Islet precursor cell (in vitro differentiated cells): ENCODE data around the gene MSI2.

Experiments used
- DNase-seq: peaks from one replicate; pipeline ENCODE4 v3.0.0-alpha.2; 2018

Gene MSI2

DNA sequence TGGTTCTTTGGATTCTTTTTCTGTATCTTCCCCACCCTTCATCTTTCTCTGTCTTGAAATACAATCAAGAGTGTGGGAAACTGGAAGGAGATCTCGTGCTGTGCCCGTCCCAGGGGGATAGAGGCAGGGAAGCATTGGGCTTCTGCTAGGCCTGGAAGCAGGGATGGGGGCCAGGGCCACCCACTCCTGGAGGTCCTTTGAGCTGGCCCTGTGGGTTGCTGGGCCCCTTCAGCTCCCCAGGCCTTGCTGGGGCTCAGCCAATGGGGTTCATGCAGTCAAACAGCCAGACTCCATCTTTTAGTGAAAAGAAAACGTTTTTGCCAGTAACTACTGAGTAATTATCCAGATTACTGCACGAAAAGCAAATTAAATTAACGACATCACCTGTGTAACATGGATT, 421.0 kb downstream of the MSI2 start:
- DNase-seq: peak; percentile 40

DNA sequence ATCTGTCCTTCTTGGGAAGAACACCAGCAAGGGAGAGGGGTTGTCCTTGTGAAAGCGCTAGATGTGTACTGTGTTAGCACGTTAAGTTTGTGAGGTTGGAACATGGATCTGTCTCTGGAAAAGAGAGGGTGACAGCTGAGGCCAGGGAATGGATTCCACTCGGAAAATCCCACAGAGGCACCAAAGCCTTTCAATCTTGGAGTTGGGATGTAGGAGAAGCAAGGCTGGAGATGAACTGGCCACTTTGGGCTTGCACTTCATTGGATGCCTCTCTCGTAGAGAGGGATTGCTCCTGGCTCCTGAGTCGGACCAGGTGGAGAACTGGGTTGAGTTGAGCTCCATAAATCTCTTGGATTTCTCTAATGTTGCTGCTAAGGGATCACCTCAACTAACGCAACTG, 421.5 kb downstream of the MSI2 start:
- peak; percentile 40 for DNase-seq

DNA sequence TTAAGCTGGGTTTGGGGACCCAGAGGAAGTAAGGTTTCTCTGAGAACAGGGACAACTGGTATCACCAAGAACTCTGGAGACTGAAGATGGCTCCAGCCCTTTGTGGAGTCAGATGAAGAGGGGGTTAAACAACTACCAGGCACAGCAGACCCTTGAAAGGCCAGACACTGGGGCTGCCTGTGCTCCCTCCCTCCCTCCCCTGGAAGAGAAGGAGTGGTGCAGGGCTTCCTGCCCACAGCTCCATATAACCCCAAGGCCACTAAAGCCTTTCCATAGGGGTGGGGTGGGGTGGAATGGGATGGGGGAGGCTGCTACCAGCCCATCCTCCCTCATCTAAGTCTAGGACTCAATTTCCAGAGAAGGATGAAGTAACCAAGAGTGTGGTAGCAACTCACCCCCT, 422.1 kb downstream of the MSI2 start:
- peak; percentile 58 for DNase-seq

DNA sequence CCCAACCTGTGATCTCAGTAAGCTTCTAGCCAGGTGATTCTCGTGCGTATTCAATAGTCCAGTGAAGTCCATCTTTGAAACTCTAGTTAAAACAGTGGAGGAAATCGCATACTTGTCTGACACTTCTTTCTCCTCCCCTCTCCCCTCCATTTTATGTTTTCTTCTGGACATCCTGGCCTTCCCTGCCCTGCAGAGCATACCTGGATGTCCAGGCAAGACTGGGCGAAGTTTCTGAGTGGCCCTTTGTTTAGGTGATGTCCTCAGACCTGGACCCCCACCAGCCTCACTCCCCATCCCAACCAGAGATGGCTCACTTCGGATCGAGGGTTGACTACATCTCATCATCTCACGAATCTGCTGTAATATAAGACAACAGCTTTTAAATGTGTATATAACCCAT, 423.0 kb downstream of the MSI2 start:
- DNase-seq: peak; percentile 45

DNA sequence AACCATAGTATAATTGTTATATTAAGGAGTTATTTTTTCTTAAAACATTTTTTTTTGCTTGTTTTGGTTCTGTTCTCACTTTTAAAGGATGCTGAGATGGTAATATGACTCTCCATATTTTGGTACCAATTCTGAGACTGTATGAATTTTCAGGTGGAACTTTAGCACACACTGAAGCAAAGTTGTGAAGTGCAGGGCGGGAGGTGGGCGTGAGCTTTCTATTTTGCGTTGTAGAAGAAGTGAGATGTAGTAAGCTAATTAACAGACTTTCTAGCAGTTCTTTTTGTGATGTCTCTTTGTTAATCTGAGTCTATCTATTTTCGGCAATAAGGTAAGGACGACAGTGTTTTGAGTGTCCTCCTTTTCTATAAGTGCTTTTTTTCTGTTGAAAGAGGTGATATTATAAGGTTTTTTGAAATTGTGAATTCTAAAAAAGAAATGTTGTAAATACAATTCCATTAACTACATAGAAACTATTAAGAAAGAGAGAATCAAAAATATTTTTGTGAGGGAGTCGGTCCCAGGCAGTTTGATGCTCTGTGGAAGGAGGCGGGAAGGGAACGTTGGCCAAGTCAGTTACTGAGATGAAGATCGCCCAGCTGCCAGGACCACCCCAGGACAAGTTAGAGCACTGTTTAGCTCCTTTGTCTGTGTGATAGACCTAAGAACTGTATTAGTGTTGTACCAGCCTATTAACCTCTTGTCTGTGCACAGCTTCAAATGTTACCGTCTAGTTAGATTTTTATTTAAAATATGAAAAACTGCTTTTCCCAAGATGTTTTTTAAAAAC, 423.8 kb downstream of the MSI2 start:
- peak; percentile 24 for DNase-seq

DNA sequence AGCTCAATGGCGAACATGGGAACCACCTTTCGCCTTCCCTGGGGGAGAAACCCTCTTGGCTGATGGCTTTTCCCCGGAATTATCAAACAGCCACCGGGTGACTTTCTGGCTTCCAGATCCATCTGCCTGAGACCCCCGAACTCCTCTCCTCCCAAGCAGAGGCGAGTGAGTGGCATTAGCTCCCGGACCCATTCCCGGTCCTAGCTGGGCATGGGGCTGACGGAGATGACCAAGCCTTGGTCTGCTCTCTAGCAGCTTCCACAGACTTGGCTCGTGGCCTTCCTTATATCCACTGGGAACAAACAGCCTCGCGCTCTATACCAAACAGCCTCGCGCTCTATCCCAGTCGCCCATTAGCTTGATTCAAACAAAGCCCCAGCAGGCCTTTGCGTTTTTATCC, 426.4 kb downstream of the MSI2 start:
- DNase-seq: peak; percentile 41

DNA sequence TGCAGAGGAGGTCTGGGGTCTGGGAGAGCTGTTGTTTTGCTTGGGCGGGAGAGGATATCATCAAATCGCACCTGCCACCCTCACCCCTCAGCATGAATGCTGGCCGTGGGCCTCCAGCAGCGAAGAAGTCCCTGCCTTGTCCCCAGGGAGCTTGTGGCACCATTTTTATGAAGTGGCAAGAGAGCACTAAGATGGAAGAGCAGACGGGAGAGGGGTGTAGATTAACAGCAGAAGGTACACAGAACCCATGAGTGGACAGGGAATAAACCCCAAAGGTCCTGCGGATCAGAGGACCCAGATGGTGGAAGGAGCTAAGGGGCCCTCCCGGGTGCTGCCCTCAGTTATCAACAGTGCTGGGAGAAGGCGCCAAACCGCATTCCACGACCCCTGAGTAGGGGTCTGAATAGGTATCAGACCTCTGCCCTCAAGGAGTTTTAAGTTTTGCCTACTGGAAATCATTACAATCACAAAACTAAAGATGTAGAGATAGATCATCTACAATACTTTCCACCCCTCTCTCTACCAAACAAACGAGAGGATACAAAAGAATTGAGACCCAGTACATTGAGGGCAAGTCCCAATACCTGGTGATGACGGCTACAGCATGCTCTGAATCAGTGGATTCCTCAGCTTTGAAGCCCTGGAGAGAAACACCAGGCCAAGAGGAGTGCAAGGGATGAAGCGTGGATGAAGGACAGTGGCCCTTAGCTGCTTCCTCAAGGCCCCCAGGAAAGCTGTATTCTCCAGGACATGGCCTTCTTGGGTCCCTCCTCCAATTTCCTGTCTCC, 428.6 kb downstream of the MSI2 start:
- peak; percentile 47 for DNase-seq

DNA sequence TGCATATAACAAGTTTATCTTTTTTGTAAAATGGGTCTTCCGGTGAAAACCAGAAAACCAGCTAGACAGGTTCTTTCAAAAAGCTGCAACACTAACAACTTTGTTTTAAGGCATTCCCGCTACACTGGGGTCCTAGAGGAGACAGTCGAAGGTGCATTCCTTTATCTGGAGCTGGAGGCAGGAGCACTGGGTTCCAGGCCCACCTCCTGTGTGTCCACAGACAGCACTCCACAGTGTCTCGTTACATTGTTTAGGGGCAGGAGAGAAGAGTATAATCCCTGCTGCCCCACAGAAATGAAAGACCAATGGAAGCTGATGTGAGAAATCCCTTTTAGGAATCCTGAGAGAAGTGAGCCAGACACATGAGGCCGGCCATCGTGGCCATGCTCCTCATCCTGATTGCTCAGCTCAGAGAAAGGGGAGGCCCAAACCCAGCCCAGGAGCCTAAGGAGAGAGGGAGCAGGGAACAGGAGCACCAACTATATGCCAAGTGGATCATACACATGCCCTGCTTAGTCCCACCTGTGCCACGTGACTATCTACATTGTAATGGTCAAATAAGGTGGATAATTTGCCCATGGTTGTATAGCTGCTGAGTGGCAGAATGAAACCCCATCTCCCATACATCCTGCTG, 429.3 kb downstream of the MSI2 start:
- DNase-seq: peak; percentile 76

DNA sequence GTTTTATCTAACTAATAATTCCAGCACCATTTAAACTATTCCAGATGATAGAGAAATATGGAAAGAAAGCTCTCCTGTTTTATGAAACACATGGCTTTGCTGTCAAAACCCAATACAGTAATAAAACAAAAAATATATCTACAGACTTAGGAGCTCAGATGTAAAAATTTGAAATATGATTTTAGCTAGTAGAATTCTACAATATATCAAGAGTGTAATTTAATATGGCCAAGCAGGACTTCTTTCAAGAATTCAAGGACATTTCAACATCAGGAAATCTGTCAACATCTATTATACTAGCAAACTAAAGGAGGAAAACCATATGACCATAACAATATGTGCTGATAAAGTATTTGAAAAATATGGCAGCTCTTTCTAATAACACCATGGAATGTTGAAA, 431.3 kb downstream of the MSI2 start:
- no peak for DNase-seq

DNA sequence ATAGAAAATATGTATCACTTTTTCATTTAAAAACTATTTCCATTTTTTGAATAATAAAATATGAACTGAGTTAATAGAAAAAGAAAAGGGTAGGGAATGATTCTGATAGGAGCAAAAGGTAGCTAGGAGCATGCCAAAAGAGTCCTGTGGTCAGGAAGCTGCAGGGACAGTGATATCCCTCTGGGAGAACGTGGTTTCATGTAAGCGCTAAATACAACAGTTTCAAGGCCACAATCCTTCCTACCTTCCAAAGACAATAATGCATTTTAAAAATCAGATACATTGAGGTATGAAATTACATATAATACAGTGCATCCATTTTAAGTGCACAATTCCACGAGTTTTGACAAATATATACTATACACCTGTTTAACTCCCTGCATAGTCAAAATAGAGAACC, 432.9 kb downstream of the MSI2 start:
- DNase-seq: no peak

DNA sequence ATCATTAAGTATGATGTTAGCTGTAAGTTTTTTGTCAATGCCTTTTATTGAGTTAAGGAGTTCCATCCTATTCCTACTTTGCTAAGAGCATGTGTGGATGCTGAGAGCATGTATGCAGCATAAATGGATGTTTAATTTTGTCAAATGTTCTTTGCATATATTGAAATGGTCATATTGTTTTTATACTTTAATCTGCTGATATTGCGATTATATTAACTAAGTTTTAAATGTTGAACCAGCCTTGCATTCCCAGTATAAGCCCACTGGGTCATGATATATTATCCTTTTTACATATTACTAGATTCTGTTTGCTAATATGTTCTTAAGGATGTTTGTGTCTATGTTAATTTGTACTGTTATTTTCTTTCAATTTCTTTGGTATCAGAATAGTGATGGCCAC, 435.6 kb downstream of the MSI2 start:
- no peak for DNase-seq

DNA sequence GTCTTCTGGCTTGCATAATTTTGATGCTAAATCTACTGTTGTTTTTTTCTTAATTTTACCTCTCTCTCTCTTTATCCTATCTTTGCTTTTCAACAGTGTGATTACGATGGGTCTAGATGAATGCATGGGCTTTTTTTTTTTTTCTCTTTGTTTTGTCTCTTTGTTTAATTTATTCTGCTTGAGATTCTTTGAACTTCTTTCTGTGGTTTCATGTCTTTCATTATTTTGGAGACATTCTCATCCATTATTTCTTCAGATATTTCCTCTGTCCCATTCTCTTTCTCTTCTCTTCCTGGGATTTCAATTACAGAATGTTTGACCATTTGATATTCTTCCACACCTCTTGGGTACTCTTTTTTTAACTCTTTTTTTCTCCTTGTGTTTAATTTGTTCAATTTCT, 436.4 kb downstream of the MSI2 start:
- DNase-seq: no peak

DNA sequence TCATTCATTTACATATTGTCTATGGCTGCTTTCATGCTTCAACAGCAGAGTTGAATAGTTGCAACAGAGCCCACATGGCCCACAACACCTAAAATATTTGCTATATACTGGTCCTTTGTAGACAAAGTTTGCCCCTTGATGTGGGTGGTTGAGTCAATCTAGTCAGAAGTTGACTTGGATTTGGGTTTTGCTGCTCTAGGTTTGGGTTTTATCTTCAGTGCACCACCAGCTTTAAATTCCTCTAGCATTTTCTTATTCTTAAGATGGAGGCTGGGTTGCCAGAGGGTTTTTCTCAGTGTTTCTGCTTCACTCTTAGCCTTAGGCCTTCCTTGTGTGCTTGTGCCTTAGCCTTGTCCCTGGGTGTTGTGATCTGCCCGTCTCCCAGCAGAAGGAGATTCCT, 437.7 kb downstream of the MSI2 start:
- DNase-seq: no peak

DNA sequence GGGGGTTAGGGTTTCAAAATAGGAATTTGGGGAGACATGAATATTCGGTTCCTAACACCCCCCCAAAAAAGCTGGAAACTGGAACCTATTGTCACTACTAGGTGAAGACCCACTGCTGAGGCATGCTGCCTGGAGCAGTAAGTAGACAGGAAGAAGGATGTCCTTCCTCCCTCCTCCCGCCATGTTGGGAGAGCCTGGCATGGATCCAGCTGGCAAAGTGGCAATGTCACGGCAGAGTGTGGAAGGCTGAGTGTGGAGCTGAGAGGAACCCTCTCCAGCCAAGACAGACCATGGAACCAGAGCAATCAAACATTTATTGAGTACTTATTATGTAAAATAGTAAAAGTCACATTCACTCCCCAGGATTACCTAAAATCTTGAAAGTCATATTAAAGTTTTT, 439.7 kb downstream of the MSI2 start:
- DNase-seq: no peak

DNA sequence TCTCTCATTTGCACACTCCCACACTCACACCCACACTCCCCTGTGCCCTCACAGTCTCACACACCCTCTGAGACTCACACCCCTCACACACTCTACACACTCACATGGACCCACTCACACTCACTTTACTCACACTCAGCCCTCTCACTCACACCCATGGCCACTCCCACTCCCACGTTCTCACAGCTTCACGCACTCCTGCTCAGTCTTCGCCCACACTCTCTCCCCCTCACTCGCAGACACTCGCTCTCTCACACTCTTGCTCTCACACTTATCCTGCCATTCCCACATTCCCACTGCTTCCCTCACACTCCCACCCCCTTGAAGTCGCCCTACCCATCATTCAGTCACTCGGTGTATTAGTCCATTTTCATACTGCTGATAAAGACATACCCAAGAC, 440.9 kb downstream of the MSI2 start:
- no peak for DNase-seq

DNA sequence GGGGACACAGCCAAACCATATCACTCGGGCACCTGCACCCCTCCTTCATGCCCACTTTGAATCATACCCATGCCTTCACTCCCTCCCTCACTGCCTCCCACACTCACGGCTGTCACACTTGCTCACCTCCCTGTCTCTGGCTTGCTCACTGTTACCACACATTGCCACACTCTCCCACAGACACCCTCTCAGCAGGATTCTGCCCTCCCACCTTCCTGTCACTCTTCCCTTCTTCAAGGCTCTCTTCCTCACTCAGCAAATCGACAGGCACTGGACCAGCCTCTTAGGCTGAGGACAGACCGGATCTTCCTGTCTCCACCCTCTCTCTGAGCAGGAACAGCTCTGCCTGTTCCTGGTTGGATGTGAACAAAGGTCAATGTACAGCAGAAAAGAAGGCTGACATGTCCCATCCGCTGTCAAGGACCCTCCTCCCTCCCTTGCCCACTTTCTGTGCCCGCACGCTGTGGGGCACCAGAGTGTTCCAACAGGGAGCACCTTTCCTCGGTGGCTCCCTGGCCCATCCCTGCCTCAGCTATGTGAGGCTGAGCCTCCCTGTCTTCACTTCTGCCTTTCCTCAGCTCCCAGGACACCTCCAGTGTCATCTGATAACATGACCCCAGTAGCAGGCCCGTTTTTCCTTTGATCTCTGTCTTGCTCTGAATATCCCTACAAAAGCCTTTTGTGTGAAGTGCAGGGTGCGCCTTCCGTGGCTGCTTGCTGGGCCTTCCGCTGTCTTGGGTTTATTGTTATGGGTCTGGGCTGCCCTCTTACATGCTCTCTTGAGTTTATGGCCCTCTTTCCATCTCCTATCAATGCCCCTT, 441.8 kb downstream of the MSI2 start:
- DNase-seq: peak; percentile 87

DNA sequence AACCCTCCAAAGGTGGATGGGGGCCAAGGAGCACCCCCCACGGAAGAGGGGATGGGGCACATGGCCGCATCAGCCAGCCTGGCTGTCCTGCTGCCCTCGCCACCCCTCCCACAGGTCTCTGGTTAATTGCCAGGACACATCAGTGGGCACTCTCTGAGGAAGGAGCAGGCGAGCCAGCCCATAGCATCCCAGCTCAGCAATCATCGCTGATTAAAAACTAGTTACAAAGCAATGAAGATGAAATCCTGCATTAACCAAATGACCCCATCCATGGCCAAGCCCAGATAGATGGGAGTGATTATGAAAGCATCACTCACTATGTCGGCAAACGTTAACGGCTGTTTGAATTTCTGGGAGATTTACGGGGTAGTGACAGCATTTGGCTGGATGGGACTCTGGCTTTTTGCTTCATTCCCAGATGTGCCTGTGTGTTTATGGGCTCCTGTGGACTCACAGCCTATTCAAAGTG, 443.5 kb downstream of the MSI2 start:
- peak; percentile 60 for DNase-seq

DNA sequence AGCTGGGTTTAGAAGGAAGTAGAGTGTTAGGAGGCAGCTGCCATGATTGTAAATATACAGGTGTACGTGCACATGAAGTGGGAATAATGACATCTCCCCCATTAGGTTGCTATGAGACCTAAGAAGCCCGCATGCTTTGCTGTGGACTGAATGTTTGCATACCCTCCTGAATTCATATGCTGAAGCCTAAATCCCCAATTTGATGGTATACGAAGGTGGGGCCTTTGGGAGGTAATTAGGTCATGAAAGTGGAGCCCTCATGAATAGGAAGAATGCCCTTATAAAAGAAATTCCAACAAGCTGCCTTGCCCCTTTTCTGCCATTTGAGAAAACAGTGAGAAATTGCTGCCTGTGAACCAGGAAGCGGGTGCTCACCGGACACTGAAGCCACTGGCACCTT, 444.8 kb downstream of the MSI2 start:
- DNase-seq: no peak

DNA sequence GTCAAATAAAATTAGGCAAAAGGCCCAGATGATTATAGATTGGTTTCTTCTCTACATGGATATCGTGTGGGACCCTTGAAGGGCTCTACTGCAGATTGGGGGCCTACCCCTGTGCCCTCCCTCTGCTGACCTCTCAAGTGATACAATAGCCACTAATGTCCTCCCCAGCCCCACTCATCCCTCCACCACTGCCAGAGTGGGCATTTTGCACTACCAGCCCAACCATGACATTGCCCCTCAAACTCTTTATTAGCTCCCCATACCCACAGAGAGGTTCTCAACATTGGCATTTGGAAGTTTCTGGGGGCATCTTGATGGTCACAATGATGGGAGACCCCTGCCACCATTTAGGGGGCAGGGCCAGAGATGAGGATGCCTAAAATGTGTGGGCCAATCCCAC, 446.9 kb downstream of the MSI2 start:
- no peak for DNase-seq

DNA sequence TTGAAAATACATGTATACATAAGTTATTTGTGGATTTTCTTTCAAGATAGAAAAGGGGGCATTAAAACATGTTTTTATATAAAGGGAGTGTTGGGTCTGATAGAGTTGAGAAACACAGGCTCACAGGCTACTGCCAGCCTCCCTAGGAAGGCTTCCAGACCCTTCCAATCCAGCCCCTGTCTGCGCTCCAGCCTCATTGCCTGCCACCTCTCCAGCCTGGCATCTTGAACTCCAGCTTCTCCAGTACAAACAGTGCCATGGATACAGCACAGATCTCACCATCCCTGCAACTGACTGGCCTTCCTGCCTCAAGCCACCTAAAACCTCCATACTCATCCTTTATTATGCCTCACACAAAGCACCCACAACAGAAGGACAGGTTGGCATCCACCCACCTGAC, 448.1 kb downstream of the MSI2 start:
- no peak for DNase-seq

DNA sequence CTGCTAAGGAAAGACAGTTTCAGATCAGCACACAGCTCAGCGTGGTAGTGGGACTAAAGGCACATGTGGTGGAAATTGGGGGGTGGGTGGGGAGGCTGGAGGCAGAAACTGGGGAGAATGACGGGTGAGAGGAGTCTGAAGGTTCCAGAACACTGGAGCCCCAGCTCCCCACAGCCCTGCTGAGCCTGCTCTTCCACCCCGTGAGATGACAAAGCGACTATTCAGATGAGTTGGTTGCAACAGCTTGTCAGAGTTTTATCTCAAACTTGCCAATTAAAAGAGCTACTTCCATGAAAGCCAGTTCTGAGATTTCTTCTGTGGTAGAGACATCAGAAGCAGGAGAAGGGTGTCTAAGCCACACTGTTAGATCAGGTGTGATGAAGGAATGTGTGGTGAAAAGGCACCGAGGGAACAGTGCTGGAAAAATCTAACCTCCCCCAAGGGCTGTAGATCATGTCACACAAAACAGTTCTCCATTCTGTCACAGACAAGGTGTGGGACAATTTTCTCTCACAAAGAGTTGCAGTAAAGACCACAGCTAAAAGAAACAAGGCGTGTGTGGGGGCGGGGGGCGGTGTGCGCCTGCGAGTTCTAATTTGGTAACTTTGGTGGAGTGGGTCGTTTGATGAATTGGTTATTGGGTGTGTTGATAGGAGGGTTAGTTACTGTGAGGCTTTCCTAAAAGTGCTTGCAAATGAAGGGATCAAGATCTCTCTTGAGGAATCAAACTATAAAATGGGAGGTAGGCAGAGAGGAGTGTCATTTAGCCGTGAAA, 449.8 kb downstream of the MSI2 start:
- peak; percentile 43 for DNase-seq

DNA sequence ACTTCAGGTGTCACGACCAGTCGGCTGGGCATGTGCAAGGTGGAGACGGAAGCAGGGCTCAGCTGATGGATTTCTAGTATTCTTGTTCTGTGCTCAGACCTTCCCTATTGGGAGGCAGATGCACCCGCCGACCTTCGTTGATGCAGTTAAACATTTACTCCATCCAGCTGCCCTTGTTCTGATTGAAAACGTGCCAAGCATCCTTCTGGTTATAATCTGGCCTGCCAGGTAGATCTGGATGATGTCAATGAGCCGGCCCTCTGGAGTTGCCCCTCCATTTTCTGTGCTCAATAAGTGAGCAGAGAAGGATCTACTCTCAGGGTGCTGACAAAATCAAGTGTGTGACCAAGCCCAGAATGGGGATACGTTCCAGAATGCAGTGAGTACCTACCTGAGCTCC, 450.4 kb downstream of the MSI2 start:
- DNase-seq: peak; percentile 43
